Thyroid gland (tissue), 4 donors: Measurements from ENCODE around the gene NME3.

ENCODE experiments used
- POLR2A ChIP-seq, 2 donors: fragments of 450-650 bp; IDR thresholded peaks; one replicate each; pipeline ENCODE4 v1.6.1; 2017; ENCODE audit warnings: antibody characterized with exemption in 2 of 2, mild to moderate bottlenecking in 2 of 2, moderate library complexity in 1 of 2
- TF ChIP-seq, protein P1 (sequence below), 6 experiments: fragments of 200-600 bp in 3 of 6; fragments of 450-650 bp in 3 of 6; sonication (generic) in 3 of 6; IDR thresholded peaks; one replicate each; pipeline ENCODE4 v1.5.1; 2016 to 2019; ENCODE audit warnings: antibody characterized with exemption in 6 of 6, mild to moderate bottlenecking in 2 of 6, inconsistent platforms in 1 of 6, moderate library complexity in 1 of 6

DNA sequence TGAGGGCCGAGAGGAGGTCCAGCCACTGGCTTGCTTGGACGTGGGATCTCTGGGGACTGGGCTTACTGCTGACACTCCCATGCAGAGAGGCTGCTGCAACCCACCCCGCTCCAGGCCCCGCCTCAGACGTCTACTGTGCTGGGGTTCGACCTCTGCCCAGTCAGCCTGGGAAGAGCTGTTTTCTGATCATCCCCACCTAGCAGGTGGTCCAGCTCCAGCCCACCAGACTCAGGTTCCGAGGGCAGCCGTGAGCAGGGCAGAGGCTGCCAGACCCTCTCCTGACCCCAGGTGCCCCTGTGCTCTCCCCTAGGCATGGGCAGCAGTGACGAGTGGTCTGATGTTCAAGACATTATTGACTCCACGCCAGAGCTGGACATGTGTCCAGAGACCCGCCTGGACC, 23.4 kb downstream of the NME3 start:
- TF ChIP-seq, protein P1, sequence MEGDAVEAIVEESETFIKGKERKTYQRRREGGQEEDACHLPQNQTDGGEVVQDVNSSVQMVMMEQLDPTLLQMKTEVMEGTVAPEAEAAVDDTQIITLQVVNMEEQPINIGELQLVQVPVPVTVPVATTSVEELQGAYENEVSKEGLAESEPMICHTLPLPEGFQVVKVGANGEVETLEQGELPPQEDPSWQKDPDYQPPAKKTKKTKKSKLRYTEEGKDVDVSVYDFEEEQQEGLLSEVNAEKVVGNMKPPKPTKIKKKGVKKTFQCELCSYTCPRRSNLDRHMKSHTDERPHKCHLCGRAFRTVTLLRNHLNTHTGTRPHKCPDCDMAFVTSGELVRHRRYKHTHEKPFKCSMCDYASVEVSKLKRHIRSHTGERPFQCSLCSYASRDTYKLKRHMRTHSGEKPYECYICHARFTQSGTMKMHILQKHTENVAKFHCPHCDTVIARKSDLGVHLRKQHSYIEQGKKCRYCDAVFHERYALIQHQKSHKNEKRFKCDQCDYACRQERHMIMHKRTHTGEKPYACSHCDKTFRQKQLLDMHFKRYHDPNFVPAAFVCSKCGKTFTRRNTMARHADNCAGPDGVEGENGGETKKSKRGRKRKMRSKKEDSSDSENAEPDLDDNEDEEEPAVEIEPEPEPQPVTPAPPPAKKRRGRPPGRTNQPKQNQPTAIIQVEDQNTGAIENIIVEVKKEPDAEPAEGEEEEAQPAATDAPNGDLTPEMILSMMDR (IDR thresholded peaks at IDR 0.05), result no peak
- no peak for TF ChIP-seq POLR2A (IDR thresholded peaks at IDR 0.05)
